Measurements from ENCODE around the gene CCDC92B. TPM values are rescaled to one million over a fixed set of nuclear protein-coding genes. Genes with fewer than 3 reads are reported as not detected.
A peak's percentile ranks its signal among the peaks of the same experiment; 100 is the strongest.

CCDC92B gene
- total RNA-seq, 1 donor from 2014 or later = 0.11 TPM

GRCh38 chr17:2695243-2695960 lies 54.0 kb downstream of the CCDC92B start:
- ATAC-seq (ENCODE audit: poor library complexity) (no peak), DNase-seq (peak; percentile 29)
- intact Hi-C loops (cut with DNase I) = no loop called here

- DNase-seq (peak; percentile 42), ATAC-seq (ENCODE audit: poor library complexity) (no peak)
- intact Hi-C loops (cut with DNase I) = no loop called here
Observed at GRCh38 chr17:2694381-2695242, 54.8 kb downstream of the CCDC92B start.

GRCh38 chr17:2693561-2694380 lies 55.7 kb downstream of the CCDC92B start:
- intact Hi-C loops (cut with DNase I) = no loop called here
- no peak for DNase-seq
- no peak for ATAC-seq (ENCODE audit: poor library complexity)

GRCh38 chr17:2692781-2693135 lies 56.7 kb downstream of the CCDC92B start:
- intact Hi-C loops (cut with DNase I) = no loop called here
- ATAC-seq (ENCODE audit: poor library complexity) = no peak
- DNase-seq = no peak

GRCh38 chr17:2691965-2692780 lies 57.3 kb downstream of the CCDC92B start:
- ATAC-seq (ENCODE audit: poor library complexity) (no peak), DNase-seq (peak; percentile 43)
- intact Hi-C loops (cut with DNase I) = no loop called here

- DNase-seq (no peak), ATAC-seq (ENCODE audit: poor library complexity) (no peak)
- intact Hi-C loops (cut with DNase I) = no loop called here
Observed at GRCh38 chr17:2691069-2691871, 58.2 kb downstream of the CCDC92B start.

GRCh38 chr17:2690165-2691068 lies 59.0 kb downstream of the CCDC92B start:
- intact Hi-C loops (cut with DNase I) = no loop called here
- DNase-seq = peak; percentile 33
- ATAC-seq (ENCODE audit: poor library complexity) = no peak

GRCh38 chr17:2689411-2690164 lies 59.9 kb downstream of the CCDC92B start:
- DNase-seq = peak; percentile 40
- intact Hi-C loops (cut with DNase I) = no loop called here
- ATAC-seq (ENCODE audit: poor library complexity) = peak; percentile 2

GRCh38 chr17:2688351-2689342 lies 60.8 kb downstream of the CCDC92B start:
- intact Hi-C loops (cut with DNase I) = no loop called here
- ATAC-seq (ENCODE audit: poor library complexity) (peak; percentile 34), DNase-seq (peak; percentile 48)

- ATAC-seq (ENCODE audit: poor library complexity) (no peak), DNase-seq (no peak)
- intact Hi-C loops (cut with DNase I) = no loop called here
Observed at GRCh38 chr17:2687074-2687418, 62.4 kb downstream of the CCDC92B start.

GRCh38 chr17:2685696-2686095 lies 63.8 kb downstream of the CCDC92B start:
- ATAC-seq (ENCODE audit: poor library complexity) (no peak), DNase-seq (peak; percentile 47)
- intact Hi-C loops (cut with DNase I) = no loop called here

- intact Hi-C loops (cut with DNase I) = no loop called here
- no peak for ATAC-seq (ENCODE audit: poor library complexity)
- DNase-seq = no peak
Observed at GRCh38 chr17:2684549-2684948, 64.9 kb downstream of the CCDC92B start.

GRCh38 chr17:2683912-2684311 lies 65.5 kb downstream of the CCDC92B start:
- intact Hi-C loops (cut with DNase I) = no loop called here
- no peak for ATAC-seq (ENCODE audit: poor library complexity)
- no peak for DNase-seq

GRCh38 chr17:2682176-2682938 lies 67.1 kb downstream of the CCDC92B start:
- intact Hi-C loops (cut with DNase I) = no loop called here
- ATAC-seq (ENCODE audit: poor library complexity) (no peak), DNase-seq (no peak)

Measured in Right ventricle myocardium superior (tissue), 1 donor.